ENCODE results near the gene DDX41. TPM values are rescaled to one million over a fixed set of nuclear protein-coding genes. Genes with fewer than 3 reads are reported as not detected.

DDX41 gene
- total and polyA plus RNA-seq, 2 of the 13 experiments (the other 11 are each of a cell fraction or from before 2014, with no cell fraction given) = 62.8 to 105 TPM

DNA sequence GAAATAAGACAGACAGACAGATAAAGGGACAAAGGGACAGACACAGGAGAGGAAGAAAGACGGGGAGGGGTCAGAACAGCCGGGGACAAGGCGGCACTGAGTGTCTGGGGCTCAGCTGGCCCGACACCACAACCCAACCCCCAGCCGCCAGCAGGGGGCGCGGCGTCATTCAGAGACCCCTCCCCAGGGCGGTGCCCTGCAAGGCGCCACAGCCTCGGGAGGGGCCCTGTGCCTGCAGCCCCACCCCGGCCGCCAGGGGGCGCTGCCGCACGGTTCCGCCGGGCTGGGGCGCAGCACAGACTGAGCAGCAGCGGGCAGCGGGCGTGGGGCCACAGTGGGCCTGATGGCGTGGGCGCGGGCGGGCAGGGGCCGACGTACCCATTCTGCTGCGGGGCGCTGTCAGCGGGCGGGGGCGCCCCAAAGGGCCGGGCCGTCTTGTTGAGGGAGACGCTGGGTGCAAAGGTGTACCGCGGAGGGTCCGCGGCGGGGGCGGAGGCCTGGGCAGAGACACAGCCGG, 25.3 kb downstream of the DDX41 start (continued):
- TF ChIP-seq IRF1 (CRISPR knock-in tag; IDR thresholded peaks at IDR 0.05; ENCODE audit: low read depth) (no peak), MTA1 (CRISPR knock-in tag; IDR thresholded peaks at IDR 0.05; ENCODE audit: borderline replicate concordance) (0 out of 2 replicates have a peak, but pooled peaks have one; percentile 56), THAP11 (CRISPR knock-in tag; IDR thresholded peaks at IDR 0.05) (peak; percentile 36; the same call in 1 of the 2 replicates), ZNF713 (CRISPR knock-in tag; IDR thresholded peaks at IDR 0.05) (no peak), ETV5 (CRISPR knock-in tag; IDR thresholded peaks at IDR 0.05; ENCODE audit: borderline replicate concordance) (peak; percentile 22; the same call in 1 of the 2 replicates), HOXA3 (CRISPR knock-in tag; IDR thresholded peaks at IDR 0.05) (peak; percentile 81), ZBTB38 (CRISPR knock-in tag; IDR thresholded peaks at IDR 0.05) (peak; percentile 86), ZNF598 (CRISPR knock-in tag; IDR thresholded peaks at IDR 0.05; ENCODE audit: borderline replicate concordance) (no peak), THAP8 (CRISPR knock-in tag; IDR thresholded peaks at IDR 0.05; ENCODE audit: borderline replicate concordance) (no peak), DNMT1 (CRISPR knock-in tag; IDR thresholded peaks at IDR 0.05) (peak; percentile 43; the same call in 1 of the 2 replicates), ZNF788 (CRISPR knock-in tag; IDR thresholded peaks at IDR 0.05; ENCODE audit: borderline replicate concordance) (0 out of 2 replicates have a peak, but pooled peaks have one; percentile 50), ZNF564 (CRISPR knock-in tag; IDR thresholded peaks at IDR 0.05) (0 out of 2 replicates have a peak, but pooled peaks have one; percentile 27), PATZ1 (CRISPR knock-in tag; IDR thresholded peaks at IDR 0.05) (peak; percentile 94), SAP130 (CRISPR knock-in tag; IDR thresholded peaks at IDR 0.05; ENCODE audit: low read depth) (peak; percentile 37; the same call in 1 of the 2 replicates), ESRRA (CRISPR knock-in tag; IDR thresholded peaks at IDR 0.05; ENCODE audit: low read depth) (no peak), PHF21A (CRISPR knock-in tag; IDR thresholded peaks at IDR 0.05) (no peak), SP1 (IDR thresholded peaks at IDR 0.05) (no peak), SP1 (CRISPR knock-in tag; IDR thresholded peaks at IDR 0.05) (peak; percentile 79), ZMYM4 (CRISPR knock-in tag; IDR thresholded peaks at IDR 0.05) (peak; percentile 58), SP4 (CRISPR knock-in tag; IDR thresholded peaks at IDR 0.05) (peak; percentile 72; the same call in 1 of the 2 replicates), SKI (IDR thresholded peaks at IDR 0.05; ENCODE audit: partially characterized antibody) (peak; percentile 20), PHF8 (CRISPR knock-in tag; IDR thresholded peaks at IDR 0.05) (0 out of 2 replicates have a peak, but pooled peaks have one; percentile 26)
- TF ChIP-seq, protein P1, sequence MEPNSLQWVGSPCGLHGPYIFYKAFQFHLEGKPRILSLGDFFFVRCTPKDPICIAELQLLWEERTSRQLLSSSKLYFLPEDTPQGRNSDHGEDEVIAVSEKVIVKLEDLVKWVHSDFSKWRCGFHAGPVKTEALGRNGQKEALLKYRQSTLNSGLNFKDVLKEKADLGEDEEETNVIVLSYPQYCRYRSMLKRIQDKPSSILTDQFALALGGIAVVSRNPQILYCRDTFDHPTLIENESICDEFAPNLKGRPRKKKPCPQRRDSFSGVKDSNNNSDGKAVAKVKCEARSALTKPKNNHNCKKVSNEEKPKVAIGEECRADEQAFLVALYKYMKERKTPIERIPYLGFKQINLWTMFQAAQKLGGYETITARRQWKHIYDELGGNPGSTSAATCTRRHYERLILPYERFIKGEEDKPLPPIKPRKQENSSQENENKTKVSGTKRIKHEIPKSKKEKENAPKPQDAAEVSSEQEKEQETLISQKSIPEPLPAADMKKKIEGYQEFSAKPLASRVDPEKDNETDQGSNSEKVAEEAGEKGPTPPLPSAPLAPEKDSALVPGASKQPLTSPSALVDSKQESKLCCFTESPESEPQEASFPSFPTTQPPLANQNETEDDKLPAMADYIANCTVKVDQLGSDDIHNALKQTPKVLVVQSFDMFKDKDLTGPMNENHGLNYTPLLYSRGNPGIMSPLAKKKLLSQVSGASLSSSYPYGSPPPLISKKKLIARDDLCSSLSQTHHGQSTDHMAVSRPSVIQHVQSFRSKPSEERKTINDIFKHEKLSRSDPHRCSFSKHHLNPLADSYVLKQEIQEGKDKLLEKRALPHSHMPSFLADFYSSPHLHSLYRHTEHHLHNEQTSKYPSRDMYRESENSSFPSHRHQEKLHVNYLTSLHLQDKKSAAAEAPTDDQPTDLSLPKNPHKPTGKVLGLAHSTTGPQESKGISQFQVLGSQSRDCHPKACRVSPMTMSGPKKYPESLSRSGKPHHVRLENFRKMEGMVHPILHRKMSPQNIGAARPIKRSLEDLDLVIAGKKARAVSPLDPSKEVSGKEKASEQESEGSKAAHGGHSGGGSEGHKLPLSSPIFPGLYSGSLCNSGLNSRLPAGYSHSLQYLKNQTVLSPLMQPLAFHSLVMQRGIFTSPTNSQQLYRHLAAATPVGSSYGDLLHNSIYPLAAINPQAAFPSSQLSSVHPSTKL (CRISPR knock-in tag; IDR thresholded peaks at IDR 0.05) = 0 out of 2 replicates have a peak, but pooled peaks have one; percentile 26
- TF ChIP-seq, protein P2, sequence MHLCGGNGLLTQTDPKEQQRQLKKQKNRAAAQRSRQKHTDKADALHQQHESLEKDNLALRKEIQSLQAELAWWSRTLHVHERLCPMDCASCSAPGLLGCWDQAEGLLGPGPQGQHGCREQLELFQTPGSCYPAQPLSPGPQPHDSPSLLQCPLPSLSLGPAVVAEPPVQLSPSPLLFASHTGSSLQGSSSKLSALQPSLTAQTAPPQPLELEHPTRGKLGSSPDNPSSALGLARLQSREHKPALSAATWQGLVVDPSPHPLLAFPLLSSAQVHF (CRISPR knock-in tag; IDR thresholded peaks at IDR 0.05) = no peak

Measured in HepG2 (cell line).